HG03097 (cell line): Measurements from ENCODE around the gene A3GALT2.
"Not testable (repeated sequence)": the region's sequence is repeated elsewhere in the genome, so short reads cannot be mapped to it uniquely, and the experiment has no call there.

ENCODE experiments used
- ATAC-seq: cut with Tn5 transposase; IDR thresholded peaks from one replicate; pipeline ENCODE4 v1.9.1; 2021; ENCODE audit not compliant: unreplicated experiment, low FRiP score

A3GALT2 gene

GRCh38 chr1:33296082-33296458, 24.8 kb downstream of the A3GALT2 start:
- no peak for ATAC-seq

DNA sequence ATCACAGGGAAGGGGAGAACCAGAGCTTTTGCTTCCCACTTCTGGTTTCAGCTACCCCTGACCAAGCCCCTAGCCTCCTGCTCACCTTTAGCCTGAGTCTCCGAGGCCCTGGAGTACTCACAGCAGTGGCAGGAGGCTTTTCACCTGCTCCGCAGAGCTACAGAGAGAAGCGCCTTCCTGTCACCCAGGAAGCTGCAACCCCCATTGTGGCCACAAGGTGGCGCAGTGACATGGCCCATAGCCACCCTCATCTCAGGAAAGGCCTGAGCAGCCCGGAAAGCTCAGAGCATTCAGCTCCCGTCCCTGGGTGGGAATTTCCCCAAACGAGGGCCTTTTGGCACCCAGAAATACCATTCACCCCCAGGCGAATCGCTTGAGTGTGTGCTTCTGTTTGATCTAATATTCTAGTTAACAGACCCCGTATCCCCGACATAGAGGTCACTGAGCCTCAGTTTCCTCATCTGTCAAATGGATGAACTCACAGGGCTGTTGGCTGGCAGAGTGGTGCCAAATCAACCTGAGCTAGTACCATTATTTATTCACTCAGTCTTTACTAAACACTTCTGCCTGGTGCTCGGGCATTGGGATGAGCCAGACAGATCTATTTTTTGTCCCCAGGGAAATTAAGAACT, 25.3 kb downstream of the A3GALT2 start:
- ATAC-seq = no peak

DNA sequence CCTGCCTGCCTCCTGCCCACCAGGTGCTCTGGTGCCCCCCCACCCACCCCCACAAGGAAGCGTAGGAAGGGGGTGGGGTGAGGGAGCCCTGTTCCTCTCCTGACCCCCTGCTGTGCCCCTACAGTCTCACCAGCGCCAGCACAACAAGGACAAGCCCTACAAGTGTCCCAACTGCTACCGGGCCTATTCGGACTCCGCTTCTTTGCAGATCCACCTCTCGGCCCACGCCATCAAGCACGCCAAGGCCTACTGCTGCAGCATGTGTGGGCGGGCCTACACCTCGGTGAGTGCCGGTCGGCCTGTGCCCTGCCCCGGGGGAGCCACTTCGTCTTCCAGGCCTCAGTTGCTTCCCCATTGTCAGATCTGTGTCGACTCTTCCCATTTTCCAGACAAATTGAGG, 25.9 kb downstream of the A3GALT2 start:
- ATAC-seq = no peak

GRCh38 chr1:33294071-33295010, 26.6 kb downstream of the A3GALT2 start:
- ATAC-seq = no peak

DNA sequence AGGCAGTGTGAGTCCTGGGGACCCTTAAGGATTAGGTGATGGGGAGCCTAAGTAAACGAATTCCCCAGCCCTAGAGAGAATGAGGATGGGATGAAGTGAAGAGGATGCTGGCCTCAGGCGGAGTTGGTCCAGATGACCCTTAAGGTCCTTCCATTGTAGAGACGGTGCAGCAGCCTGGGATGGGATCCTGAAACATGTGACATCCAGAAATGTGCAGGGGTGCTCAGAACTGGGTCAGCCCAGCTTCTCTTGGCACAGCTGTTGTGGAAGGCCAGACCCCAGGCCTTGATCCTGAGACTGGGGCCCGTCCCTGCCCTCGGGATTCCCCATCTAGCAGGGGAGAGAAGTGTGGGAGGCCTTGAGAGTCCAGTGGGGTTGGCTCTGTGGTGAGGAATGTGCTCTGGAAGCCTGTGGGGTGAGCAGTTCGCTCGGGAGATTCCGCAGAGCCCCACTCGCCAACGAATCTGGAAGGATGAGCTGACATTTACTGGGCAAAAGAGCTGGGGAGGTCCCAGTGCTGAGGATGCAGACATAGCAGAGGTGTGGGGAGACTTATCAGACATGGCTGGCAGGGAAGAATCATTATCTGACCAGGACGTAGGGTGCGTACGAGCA, 28.1 kb downstream of the A3GALT2 start:
- ATAC-seq = no peak

- not testable (repeated sequence) for ATAC-seq
Observed at GRCh38 chr1:33290615-33291014, 30.3 kb downstream of the A3GALT2 start.

DNA sequence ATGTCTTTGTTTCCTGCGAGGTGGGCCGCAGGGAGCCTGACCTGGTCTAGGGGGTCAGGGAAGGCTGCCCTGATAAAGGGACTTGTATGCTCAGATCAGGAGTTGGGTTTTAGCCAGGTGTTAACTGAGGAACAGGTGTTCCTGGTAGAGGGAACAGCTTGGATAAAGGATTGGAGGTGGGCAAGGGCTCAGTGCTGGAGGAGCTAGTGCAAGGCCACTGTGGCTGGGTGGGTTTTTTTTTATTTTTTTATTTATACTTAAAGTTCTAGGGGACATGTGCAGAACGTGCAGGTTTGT, 31.1 kb downstream of the A3GALT2 start:
- no peak for ATAC-seq

GRCh38 chr1:33288976-33289857, 31.7 kb downstream of the A3GALT2 start:
- ATAC-seq = no peak

DNA sequence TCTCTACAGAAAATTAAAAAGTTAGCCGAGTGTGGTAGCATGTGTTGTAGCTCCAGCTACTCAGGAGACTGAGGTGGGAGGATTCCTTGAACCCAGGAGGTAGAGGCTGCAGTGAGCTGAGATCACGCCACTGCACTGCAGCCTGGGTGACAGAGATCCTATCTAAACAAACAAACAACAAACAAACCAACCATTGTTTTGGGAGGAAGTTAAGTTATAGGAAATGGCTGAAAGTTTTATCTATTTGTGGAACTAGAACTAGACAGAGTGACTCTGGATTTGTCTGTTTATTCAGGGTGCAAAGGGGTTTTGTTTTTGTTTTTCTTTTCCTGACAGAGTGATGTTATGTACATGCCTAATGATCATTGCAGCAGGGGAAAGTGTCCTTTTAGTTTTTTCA, 33.6 kb downstream of the A3GALT2 start:
- no peak for ATAC-seq

DNA sequence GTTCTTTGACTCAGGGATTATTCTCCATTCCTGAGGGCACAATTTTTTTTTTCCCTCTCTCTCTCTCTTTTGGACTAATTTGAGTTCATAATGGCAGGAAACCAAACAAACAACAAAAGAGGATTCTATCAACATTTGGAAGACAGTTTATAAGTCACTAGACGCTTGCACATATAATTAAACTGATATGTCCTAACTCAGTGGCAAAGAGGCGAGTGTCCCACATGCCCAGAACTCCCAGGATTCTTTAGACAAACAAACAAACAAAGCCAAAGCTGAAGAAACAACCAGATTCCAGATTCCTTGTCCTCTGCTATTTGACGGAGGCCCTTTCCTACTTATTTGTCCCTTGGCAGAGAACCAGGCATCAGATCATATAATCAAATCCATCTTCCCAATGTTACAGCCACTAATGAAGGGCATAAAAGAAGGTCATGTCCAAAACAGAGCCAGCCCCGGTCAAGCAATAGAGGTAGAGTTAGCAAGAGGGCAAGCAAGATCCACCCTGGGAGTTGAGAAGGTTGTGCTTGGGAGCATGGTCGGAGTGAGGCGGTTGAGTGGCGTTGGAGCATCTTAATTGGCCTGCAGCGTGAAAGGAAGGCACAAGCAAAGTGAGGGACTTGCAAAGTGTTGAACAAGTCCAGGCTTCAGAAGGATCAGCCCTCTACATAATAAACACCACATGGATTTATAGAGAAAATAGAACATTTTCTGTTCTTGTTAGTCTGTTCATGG, 34.3 kb downstream of the A3GALT2 start:
- ATAC-seq = no peak

DNA sequence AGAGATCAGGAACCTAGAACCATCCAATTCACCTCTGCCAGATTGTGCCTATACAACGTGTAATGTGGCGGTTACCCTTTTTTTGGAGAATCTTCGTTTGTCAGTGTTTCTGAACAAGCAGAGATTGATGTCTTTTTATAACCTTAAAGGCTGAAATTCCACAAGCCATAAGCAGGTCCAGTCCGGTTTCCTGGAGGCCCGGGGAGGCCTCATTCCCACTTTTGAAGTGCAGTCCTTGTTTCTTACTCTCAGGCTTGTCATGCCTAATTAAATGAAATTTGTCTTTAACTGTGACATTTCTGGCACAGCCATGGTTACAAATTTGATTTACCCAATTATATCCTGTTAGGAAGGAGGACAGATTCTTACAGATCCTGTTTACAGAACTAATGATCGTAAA, 36.8 kb downstream of the A3GALT2 start:
- ATAC-seq = no peak

DNA sequence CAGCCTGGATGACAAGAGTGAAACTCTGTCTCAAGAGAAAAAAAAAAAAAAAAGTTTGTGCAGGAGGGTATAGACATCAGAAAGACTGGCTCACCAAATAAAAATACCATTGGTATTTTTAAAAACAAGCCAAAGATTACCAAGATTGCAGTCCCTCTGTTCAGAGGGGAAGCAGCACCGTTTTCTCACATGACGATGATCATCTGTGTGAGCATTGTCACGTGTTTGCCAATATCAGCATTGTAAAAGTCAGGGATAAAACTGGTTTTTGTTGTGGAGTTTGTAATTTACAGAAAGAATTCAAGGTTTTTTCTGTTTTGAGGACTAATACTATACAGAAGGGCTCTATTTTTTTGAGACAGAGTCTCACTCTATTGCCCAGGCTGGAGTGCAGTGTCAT, 38.1 kb downstream of the A3GALT2 start:
- no peak for ATAC-seq

DNA sequence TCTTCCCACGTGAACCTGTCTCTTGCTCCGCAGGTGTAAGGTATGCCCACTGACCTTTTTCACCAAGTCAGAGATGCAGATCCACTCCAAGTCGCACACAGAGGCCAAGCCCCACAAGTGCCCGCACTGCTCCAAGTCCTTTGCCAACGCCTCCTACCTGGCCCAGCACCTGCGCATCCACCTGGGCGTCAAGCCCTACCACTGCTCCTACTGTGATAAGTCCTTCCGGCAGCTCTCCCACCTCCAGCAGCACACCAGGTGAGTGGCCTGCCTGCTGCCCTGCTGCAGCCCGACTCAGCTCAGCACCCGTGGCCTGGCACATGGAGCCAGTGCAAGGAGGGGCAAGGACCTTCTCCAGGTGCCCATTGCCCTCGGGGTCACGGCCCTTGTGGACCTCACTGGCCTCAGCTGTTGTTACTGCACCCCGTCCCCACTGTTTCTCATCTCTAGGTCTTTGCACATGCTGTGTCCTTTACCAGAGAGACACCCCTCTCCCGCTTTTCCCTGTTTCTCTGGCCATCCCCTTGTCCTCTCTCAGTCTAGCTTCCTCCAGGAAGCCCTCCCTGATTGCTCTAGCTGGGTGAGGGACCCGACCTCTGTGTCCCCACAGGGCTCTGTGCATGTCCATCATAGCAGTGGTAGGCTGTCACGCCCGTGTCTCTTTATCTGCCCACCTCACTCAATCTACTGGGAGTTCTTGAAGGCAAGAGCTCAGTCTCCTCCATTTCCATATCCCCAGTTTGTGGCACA, 39.2 kb downstream of the A3GALT2 start:
- no peak for ATAC-seq

DNA sequence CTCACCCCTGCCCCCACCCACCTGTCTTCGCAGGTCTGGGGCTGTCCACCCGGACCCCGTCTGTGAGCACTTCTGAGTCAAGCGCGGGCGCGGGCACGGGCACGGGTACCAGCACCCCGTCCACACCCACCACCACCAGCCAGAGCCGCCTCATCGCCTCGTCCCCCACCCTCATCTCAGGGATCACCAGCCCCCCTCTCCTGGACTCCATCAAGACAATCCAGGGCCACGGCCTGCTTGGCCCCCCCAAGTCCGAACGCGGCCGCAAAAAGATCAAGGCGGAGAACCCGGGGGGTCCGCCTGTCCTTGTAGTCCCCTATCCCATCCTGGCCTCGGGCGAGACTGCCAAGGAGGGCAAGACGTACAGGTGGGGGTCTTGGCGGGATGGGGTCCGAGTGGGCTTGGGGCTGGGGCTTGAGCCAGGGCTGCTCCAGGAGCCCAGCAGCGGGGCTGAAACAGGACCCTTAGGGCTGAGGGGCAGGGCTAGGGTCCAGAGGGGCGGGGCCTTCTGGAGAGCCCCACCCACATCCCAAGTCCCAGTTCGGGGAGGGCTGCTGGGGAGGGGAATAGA, 40.7 kb downstream of the A3GALT2 start:
- no peak for ATAC-seq

- ATAC-seq = no peak
Observed at GRCh38 chr1:33277488-33278084, 43.3 kb downstream of the A3GALT2 start.

DNA sequence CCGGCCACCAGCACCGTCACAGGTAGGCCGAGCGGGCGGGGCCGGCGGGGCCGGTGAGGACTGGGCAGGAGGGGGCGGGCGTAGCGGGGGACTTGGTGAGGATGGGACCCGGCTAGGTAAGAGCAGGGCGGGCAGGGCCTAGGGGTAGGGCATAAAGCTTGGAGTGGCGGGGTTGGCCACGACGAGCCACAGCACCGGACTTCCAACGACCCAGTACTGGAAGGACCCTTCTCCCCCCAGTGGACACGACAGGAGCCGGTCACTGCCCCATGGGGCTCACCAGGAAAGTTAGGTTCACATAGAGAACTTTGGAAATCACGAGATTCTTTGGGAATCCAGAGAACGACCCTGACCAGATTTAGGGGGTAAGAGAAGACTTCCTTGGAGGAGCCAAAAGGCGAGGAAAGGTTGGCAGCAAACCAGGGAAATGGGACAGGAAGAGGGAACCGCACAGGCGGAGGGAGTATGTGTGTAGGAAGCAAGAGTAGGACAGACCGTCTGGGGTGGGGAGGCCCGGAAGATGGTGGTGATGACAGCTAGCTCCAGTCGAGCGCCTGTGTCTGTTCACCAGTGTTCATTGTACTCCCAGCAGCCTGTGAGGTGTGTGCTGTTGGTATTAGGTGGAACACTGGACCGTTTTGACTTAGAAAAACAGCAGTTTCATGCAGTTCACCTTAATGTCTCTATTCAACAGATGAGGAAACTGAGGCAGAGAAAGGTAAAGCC, 44.2 kb downstream of the A3GALT2 start:
- ATAC-seq = no peak

DNA sequence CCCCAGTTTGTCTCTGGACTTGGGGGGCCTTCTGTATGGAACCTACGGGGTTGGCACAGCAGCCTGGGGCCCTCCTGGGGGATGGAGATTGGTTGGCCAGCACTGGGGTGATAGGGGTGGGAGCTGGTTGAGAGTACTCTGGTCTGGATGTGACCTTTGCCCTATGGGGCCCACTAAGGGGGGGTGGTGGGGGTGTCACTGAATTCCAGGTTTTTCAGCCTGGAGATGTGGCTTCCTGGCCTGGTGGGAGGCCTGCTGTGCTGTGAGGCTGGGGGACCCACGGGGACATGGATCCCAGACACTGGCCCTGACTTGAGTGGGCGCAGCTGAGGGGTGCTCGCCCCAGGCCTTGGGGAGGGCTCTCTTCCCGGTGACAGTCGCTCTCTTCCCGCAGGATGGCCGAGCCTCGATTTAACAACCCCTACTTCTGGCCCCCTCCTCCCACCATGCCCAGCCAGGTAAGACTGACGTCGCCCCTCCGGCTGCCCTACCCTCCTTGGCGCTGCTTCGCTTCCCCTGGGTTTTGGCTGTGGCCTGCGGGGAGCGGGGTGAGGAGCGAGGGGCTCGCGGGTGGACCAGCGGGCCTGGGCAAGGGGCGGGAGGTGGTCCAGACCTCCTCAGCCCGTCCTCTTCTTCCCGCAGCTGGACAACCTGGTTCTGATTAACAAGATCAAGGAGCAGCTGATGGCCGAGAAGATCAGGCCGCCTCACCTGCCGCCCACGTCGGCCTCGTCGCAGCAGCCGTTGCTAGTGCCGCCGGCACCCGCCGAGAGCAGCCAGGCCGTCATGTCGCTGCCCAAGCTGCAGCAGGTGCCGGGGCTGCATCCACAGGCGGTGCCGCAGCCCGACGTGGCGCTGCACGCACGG, 45.0 kb downstream of the A3GALT2 start:
- ATAC-seq = no peak
